Measurements from ENCODE around the gene B4GALT3. TPM values are rescaled to one million over a fixed set of nuclear protein-coding genes. Genes with fewer than 3 reads are reported as not detected.

Gene B4GALT3
- polyA plus RNA-seq, 1 donor from 2014 or later, result 44.2 TPM

- Mint-ChIP-seq H3K9me3 (peaks cover 0 to 2% (median 0%) of the 10 kb centered on the region in 3 donors), H3K4me3 (peak overlapping the region in 1 of 4 donors; percentile 61), H3K36me3 (peaks cover 14% of the 10 kb centered on the region), H3K27me3 (peaks cover 24% of the 10 kb centered on the region), H3K4me1 (peaks cover 12 to 22% (median 18%) of the 10 kb centered on the region in 3 donors), H3K27ac (peak overlapping the region in 2 of 3 donors; percentile 40 to 58)
Observed at GRCh38 chr1:161216945-161217712, 39.8 kb upstream of the B4GALT3 start.

- H3K4me3 Mint-ChIP-seq, result peak within 1 kb of the TSS in 2 of 4 donors; percentile 60 to 65
- peaks cover 14% of the 10 kb centered on the region for H3K27me3 Mint-ChIP-seq
- H3K4me1 Mint-ChIP-seq, result peaks cover 13 to 23% (median 18%) of the 10 kb centered on the region in 3 donors
- peak within 1 kb of the TSS in 1 of 3 donors; percentile 53 for H3K27ac Mint-ChIP-seq
- peaks cover 0 to 2% (median 0%) of the 10 kb centered on the region in 3 donors for H3K9me3 Mint-ChIP-seq
- H3K36me3 Mint-ChIP-seq, result peaks cover 22% of the 10 kb centered on the region
Observed at GRCh38 chr1:161215076-161215475, 37.8 kb upstream of the B4GALT3 start, which contains the start of gene FCER1G. Gene FCER1G, plus strand, starts transcription at chr1:161215295. Its CDS starts 27 bp downstream, at chr1:161215322.

- Mint-ChIP-seq H3K36me3 (peaks cover 26% of the 10 kb centered on the region), H3K4me3 (no peak overlapping the region), H3K9me3 (no peaks in the 10 kb centered on the region), H3K27ac (peak overlapping the region in 1 of 3 donors; percentile 53), H3K27me3 (peaks cover 13% of the 10 kb centered on the region), H3K4me1 (peaks cover 15 to 25% (median 21%) of the 10 kb centered on the region in 3 donors)
Observed at GRCh38 chr1:161214369-161214768, 37.1 kb upstream of the B4GALT3 start.

GRCh38 chr1:161209790-161210409 lies 32.6 kb upstream of the B4GALT3 start:
- H3K4me1 Mint-ChIP-seq, result peaks cover 4 to 13% (median 9%) of the 10 kb centered on the region in 3 donors
- H3K9me3 Mint-ChIP-seq, result no peaks in the 10 kb centered on the region
- peaks cover 27% of the 10 kb centered on the region for H3K36me3 Mint-ChIP-seq
- H3K27me3 Mint-ChIP-seq, result peaks cover under 1% of the 10 kb centered on the region
- H3K27ac Mint-ChIP-seq, result peak overlapping the region in 2 of 3 donors; percentile 21 to 23
- peak overlapping the region in 2 of 4 donors; percentile 4 to 38 for H3K4me3 Mint-ChIP-seq

- Mint-ChIP-seq H3K9me3 (no peaks in the 10 kb centered on the region), H3K36me3 (peaks cover 22% of the 10 kb centered on the region), H3K4me3 (no peak overlapping the region), H3K4me1 (peaks cover 3 to 30% (median 19%) of the 10 kb centered on the region in 3 donors), H3K27ac (no peak overlapping the region), H3K27me3 (no peaks in the 10 kb centered on the region)
Observed at GRCh38 chr1:161207173-161207572, 29.9 kb upstream of the B4GALT3 start.

GRCh38 chr1:161206411-161207140 lies 29.3 kb upstream of the B4GALT3 start:
- peaks cover 18% of the 10 kb centered on the region for H3K36me3 Mint-ChIP-seq
- no peak overlapping the region for H3K4me3 Mint-ChIP-seq
- no peaks in the 10 kb centered on the region for H3K27me3 Mint-ChIP-seq
- no peaks in the 10 kb centered on the region for H3K9me3 Mint-ChIP-seq
- no peak overlapping the region for H3K27ac Mint-ChIP-seq
- peaks cover 3 to 36% (median 21%) of the 10 kb centered on the region in 3 donors for H3K4me1 Mint-ChIP-seq

- Mint-ChIP-seq H3K27ac (peak within 1 kb of the TSS; percentile 93 to 97 (median 97)), H3K9me3 (no peaks in the 10 kb centered on the region), H3K36me3 (peaks cover 7% of the 10 kb centered on the region), H3K27me3 (no peaks in the 10 kb centered on the region), H3K4me1 (peaks cover 6 to 38% (median 22%) of the 10 kb centered on the region in 3 donors), H3K4me3 (peak within 1 kb of the TSS; percentile 90 to 98 (median 96))
Observed at GRCh38 chr1:161201836-161202712, 24.8 kb upstream of the B4GALT3 start, which contains the start of gene NDUFS2. Gene NDUFS2, plus strand, starts transcription at chr1:161202367. Its CDS starts 19 bp downstream, at chr1:161202386.

GRCh38 chr1:161200992-161201835 lies 23.9 kb upstream of the B4GALT3 start:
- H3K36me3 Mint-ChIP-seq, result peaks cover 7% of the 10 kb centered on the region
- peak overlapping the region; percentile 93 to 97 (median 97) for H3K27ac Mint-ChIP-seq
- H3K4me1 Mint-ChIP-seq, result peaks cover 6 to 35% (median 22%) of the 10 kb centered on the region in 3 donors

GRCh38 chr1:161200421-161200991 lies 23.2 kb upstream of the B4GALT3 start:
- Mint-ChIP-seq H3K9me3 (no peaks in the 10 kb centered on the region), H3K4me1 (peaks cover 8 to 33% (median 22%) of the 10 kb centered on the region in 3 donors), H3K4me3 (peak overlapping the region in 3 of 4 donors; percentile 18 to 73 (median 72)), H3K36me3 (peaks cover 5% of the 10 kb centered on the region), H3K27ac (peak overlapping the region in 1 of 3 donors; percentile 59), H3K27me3 (no peaks in the 10 kb centered on the region)

More at GRCh38 chr1:161200992-161201835, 23.9 kb upstream of the B4GALT3 start:
- H3K9me3 Mint-ChIP-seq, result no peaks in the 10 kb centered on the region
- H3K4me3 Mint-ChIP-seq, result peak overlapping the region; percentile 90 to 98 (median 96)
- no peaks in the 10 kb centered on the region for H3K27me3 Mint-ChIP-seq

GRCh38 chr1:161199506-161200139 lies 22.3 kb upstream of the B4GALT3 start:
- peaks cover 16 to 36% (median 27%) of the 10 kb centered on the region in 3 donors for H3K4me1 Mint-ChIP-seq
- peaks cover 5% of the 10 kb centered on the region for H3K36me3 Mint-ChIP-seq
- peak overlapping the region in 1 of 3 donors; percentile 59 for H3K27ac Mint-ChIP-seq
- H3K27me3 Mint-ChIP-seq, result no peaks in the 10 kb centered on the region
- H3K9me3 Mint-ChIP-seq, result no peaks in the 10 kb centered on the region
- no peak overlapping the region for H3K4me3 Mint-ChIP-seq

GRCh38 chr1:161198897-161199431 lies 21.7 kb upstream of the B4GALT3 start, which contains the start of gene ADAMTS4:
Gene ADAMTS4, minus strand, starts transcription at chr1:161199054. Its CDS starts 427 bp downstream, at chr1:161198627.
- no peaks in the 10 kb centered on the region for H3K27me3 Mint-ChIP-seq
- H3K36me3 Mint-ChIP-seq, result no peaks in the 10 kb centered on the region
- H3K4me3 Mint-ChIP-seq, result no peak within 1 kb of the TSS
- peaks cover 17 to 32% (median 25%) of the 10 kb centered on the region in 3 donors for H3K4me1 Mint-ChIP-seq
- H3K27ac Mint-ChIP-seq, result no peak within 1 kb of the TSS
- no peaks in the 10 kb centered on the region for H3K9me3 Mint-ChIP-seq

- no peak overlapping the region for H3K4me3 Mint-ChIP-seq
- H3K36me3 Mint-ChIP-seq, result no peaks in the 10 kb centered on the region
- peaks cover 17 to 28% (median 23%) of the 10 kb centered on the region in 3 donors for H3K4me1 Mint-ChIP-seq
- H3K27me3 Mint-ChIP-seq, result no peaks in the 10 kb centered on the region
- H3K9me3 Mint-ChIP-seq, result no peaks in the 10 kb centered on the region
- H3K27ac Mint-ChIP-seq, result no peak overlapping the region
Observed at GRCh38 chr1:161198194-161198896, 21.0 kb upstream of the B4GALT3 start.
